Skeletal muscle satellite cell (primary cell): Measurements from ENCODE around the gene CHST12.
A peak's percentile ranks its signal among the peaks of the same experiment; 100 is the strongest.

Experiments
- H3K27me3 ChIP-seq: 2 replicates; pipeline ENCODE4 v1.7.0; 2013; ENCODE audit warnings: low read length; ENCODE audit not compliant: control insufficient read depth, insufficient read depth
- H3K36me3 ChIP-seq: 2 replicates; pipeline ENCODE4 v1.7.0; 2013; ENCODE audit warnings: mild to moderate bottlenecking, control low read depth, low read length; ENCODE audit not compliant: insufficient read depth
- H3K4me1 ChIP-seq: 2 replicates; pipeline ENCODE4 v1.7.0; 2013; ENCODE audit warnings: low read length; ENCODE audit not compliant: control insufficient read depth, insufficient read depth
- H3K4me2 ChIP-seq: 2 replicates; pipeline ENCODE4 v1.7.0; 2013; ENCODE audit warnings: mild to moderate bottlenecking, low read length
- H3K4me3 ChIP-seq: 2 replicates; pipeline ENCODE4 v1.7.0; 2013; ENCODE audit warnings: low read length
- H3K9ac ChIP-seq: 2 replicates; pipeline ENCODE4 v1.7.0; 2013; ENCODE audit warnings: mild to moderate bottlenecking, low read depth, low read length, moderate library complexity
- H3K9me3 ChIP-seq: replicated peaks from 2 replicates; pipeline ENCODE4 v1.7.0; 2013; ENCODE audit warnings: mild to moderate bottlenecking, control low read depth, low read length

Gene CHST12

DNA sequence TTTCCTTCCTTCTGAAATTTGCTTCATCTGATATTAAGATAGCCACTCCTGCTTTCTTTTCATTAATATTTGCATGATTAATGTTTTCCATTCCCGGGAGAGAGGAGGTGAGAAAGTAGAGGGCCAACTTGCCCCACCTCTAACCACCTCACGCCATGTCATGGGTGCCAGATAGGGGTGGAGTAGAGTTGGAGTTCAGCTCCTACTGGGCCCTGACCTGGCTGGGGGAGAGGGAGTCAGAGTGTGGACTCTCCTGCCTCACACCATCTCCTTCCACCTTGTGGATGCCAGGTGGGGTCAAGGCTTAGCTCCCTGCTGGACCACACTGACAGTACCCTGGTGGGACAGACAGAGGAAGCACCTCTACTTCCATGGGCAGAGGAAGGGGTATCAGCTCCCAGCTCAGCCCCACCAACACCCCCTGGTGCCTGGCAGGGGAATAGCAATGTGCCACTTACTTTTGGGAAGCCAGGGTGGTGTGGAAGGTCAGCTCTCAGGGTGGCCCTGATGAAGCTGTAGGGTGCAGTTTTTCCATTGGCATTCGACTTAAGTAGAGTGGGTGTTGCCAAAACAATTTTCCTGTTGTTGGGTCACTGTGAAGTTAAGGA lies 28.0 kb downstream of the CHST12 start:
- Histone ChIP-seq H3K9ac (no peak overlapping the region), H3K36me3 (peaks cover 22% of the 10 kb centered on the region), H3K4me2 (no peak overlapping the region), H3K4me1 (no peaks in the 10 kb centered on the region), H3K9me3 (peaks cover 8% of the 10 kb centered on the region), H3K4me3 (no peak overlapping the region), H3K27me3 (no peaks in the 10 kb centered on the region)

GRCh38 chr7:2432910-2433712 lies 29.7 kb downstream of the CHST12 start:
- Histone ChIP-seq H3K4me2 (no peak overlapping the region), H3K9me3 (peaks cover 8% of the 10 kb centered on the region), H3K4me1 (peaks cover 5% of the 10 kb centered on the region), H3K36me3 (peaks cover 22% of the 10 kb centered on the region), H3K4me3 (no peak overlapping the region), H3K27me3 (no peaks in the 10 kb centered on the region), H3K9ac (no peak overlapping the region)

- Histone ChIP-seq H3K4me3 (no peak overlapping the region), H3K9me3 (peaks cover 8% of the 10 kb centered on the region), H3K9ac (no peak overlapping the region), H3K36me3 (peaks cover 22% of the 10 kb centered on the region), H3K27me3 (no peaks in the 10 kb centered on the region), H3K4me2 (no peak overlapping the region), H3K4me1 (peaks cover 12% of the 10 kb centered on the region)
Observed at GRCh38 chr7:2433713-2434550, 30.5 kb downstream of the CHST12 start.

GRCh38 chr7:2435146-2435545 lies 31.7 kb downstream of the CHST12 start:
- Histone ChIP-seq H3K4me3 (no peak overlapping the region), H3K27me3 (no peaks in the 10 kb centered on the region), H3K4me1 (peaks cover 12% of the 10 kb centered on the region), H3K4me2 (no peak overlapping the region), H3K9me3 (peaks cover 8% of the 10 kb centered on the region), H3K36me3 (peaks cover 22% of the 10 kb centered on the region), H3K9ac (no peak overlapping the region)

DNA sequence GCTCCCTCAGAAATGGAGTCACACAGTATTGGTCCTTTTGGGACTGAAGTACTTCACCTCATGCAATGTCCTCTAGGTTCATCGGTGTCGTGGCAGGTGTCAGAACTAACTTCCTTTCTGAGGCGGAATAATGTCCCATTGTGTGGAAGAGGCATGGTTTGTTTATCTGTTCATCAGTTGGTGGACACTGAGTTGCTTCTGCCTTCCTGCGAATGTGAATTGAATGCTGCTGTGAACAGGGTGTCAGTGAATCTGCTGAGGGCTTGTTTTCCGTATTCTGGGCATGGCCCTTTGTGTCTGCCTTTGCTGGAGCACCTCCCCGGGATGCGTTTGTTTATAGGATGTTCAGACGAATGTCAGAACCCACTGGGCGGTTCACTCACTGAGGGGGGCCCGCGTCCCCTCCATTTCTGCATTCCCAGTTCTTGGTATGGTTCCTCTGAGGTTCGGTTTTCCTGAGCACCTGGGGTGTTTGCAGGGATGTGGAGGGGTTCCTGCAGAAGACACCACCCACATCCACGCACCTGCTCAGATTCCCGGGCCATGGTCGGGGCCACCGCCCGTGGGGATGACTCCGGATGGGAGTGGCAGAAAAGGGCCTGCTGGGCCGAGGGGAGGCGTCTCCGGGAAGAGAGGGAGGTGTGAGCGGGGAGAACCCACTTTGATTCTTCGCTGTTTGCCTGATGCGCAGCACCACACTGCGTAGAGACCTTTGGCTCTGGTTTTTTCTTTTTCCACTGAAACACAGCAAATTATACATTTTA lies 33.1 kb downstream of the CHST12 start:
- no peak overlapping the region for H3K4me3 ChIP-seq
- H3K4me1 ChIP-seq: peaks cover 12% of the 10 kb centered on the region
- no peak overlapping the region for H3K9ac ChIP-seq
- peaks cover under 1% of the 10 kb centered on the region for H3K9me3 ChIP-seq
- H3K27me3 ChIP-seq: no peaks in the 10 kb centered on the region
- H3K36me3 ChIP-seq: peaks cover 19% of the 10 kb centered on the region
- H3K4me2 ChIP-seq: no peak overlapping the region

DNA sequence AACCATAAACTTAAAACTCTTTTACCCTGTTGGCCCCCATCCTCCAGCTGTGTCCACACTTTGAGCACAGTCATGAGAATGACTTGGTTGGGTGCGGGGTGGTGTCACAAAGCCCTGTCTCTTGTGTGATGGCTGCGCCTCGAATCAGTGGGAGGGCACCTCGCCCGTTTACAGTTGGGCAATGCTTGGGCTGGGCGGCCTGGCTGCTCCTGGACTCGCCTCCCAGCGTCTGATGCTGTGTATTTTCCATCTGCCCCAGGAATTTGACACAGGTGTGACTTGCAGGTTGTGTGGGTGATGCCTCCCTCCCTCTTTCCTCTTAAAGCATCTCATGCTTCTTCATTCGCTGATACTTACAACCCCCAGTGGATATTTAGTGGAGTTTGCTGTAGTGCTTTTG lies 33.7 kb downstream of the CHST12 start:
- Histone ChIP-seq H3K36me3 (peaks cover 19% of the 10 kb centered on the region), H3K4me2 (no peak overlapping the region), H3K4me1 (peaks cover 12% of the 10 kb centered on the region), H3K27me3 (no peaks in the 10 kb centered on the region), H3K9me3 (no peaks in the 10 kb centered on the region), H3K9ac (no peak overlapping the region), H3K4me3 (no peak overlapping the region)

GRCh38 chr7:2437537-2438148 lies 34.2 kb downstream of the CHST12 start:
- Histone ChIP-seq H3K4me2 (peak overlapping the region; percentile 49), H3K27me3 (no peaks in the 10 kb centered on the region), H3K9ac (no peak overlapping the region), H3K36me3 (peaks cover 16% of the 10 kb centered on the region), H3K9me3 (no peaks in the 10 kb centered on the region), H3K4me3 (no peak overlapping the region), H3K4me1 (peaks cover 12% of the 10 kb centered on the region)

- Histone ChIP-seq H3K36me3 (peaks cover 11% of the 10 kb centered on the region), H3K4me1 (peaks cover 12% of the 10 kb centered on the region), H3K4me3 (no peak overlapping the region), H3K4me2 (peak overlapping the region; percentile 49), H3K9me3 (no peaks in the 10 kb centered on the region), H3K27me3 (no peaks in the 10 kb centered on the region), H3K9ac (no peak overlapping the region)
Observed at GRCh38 chr7:2438186-2438585, 34.8 kb downstream of the CHST12 start.

DNA sequence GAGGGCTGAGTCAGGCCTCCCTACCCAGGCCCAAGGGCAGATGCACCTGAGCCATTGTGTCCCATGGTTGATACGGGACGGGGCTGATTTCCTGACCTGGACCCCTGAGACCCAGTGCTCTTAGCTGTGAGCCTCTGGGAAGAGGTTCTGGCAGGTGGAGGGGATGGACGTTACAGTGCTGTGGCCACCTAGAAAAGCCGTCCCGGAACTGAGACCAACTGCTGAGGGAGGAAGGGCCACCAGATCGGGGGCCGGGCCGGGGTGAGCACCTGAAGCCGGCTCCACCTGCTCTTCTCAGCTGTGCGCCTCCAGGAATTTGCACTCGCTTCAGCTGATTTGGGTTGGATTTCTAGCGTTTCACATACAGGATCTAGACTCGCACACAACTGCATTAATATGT lies 35.4 kb downstream of the CHST12 start:
- peaks cover 6% of the 10 kb centered on the region for H3K36me3 ChIP-seq
- H3K9me3 ChIP-seq: no peaks in the 10 kb centered on the region
- H3K27me3 ChIP-seq: no peaks in the 10 kb centered on the region
- H3K4me3 ChIP-seq: no peak overlapping the region
- H3K9ac ChIP-seq: no peak overlapping the region
- H3K4me2 ChIP-seq: no peak overlapping the region
- peaks cover 12% of the 10 kb centered on the region for H3K4me1 ChIP-seq

DNA sequence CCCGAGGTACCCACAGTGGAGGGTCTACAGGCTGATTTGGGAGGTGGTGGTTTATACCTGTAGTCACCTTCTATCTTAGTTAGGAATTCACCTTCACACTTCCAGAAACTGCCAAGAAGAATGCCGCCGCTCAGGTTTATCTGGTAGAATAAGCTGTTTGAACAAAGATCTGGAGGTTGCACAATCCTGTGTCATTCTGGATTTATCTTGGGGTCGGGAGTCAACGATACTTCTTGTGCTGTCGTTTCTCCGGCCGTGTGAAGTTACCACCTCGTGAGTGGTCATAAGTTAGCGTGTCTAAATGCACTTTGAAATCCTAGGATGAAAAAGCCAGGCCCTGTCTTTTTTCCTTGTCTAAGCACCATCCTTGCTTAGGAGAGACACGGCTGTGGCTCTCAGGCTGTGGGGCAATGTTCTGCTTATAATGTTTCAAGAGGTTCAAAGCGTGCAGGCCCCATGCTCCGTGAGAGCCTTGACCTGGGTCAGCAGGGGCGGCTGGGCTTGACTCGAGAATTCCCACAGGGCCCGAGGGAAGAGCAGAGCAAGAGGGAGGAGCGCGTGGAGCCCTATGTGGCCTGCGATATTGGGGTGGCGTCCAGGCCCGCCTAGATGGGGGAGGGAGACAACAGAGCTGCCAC lies 37.3 kb downstream of the CHST12 start:
- H3K4me3 ChIP-seq: no peak overlapping the region
- H3K4me1 ChIP-seq: peaks cover 21% of the 10 kb centered on the region
- H3K27me3 ChIP-seq: no peaks in the 10 kb centered on the region
- H3K36me3 ChIP-seq: no peaks in the 10 kb centered on the region
- H3K9me3 ChIP-seq: no peaks in the 10 kb centered on the region
- no peak overlapping the region for H3K4me2 ChIP-seq
- no peak overlapping the region for H3K9ac ChIP-seq
